GM18511 (cell line): ENCODE data around the gene LSM7.
"Not testable (repeated sequence)": the region's sequence is repeated elsewhere in the genome, so short reads cannot be mapped to it uniquely, and the experiment has no call there.

Source experiments
- ATAC-seq: cut with Tn5 transposase; IDR thresholded peaks from one replicate; pipeline ENCODE4 v1.9.1; 2021; ENCODE audit warnings: mild to moderate bottlenecking, moderate library complexity; ENCODE audit not compliant: unreplicated experiment

Gene LSM7

DNA sequence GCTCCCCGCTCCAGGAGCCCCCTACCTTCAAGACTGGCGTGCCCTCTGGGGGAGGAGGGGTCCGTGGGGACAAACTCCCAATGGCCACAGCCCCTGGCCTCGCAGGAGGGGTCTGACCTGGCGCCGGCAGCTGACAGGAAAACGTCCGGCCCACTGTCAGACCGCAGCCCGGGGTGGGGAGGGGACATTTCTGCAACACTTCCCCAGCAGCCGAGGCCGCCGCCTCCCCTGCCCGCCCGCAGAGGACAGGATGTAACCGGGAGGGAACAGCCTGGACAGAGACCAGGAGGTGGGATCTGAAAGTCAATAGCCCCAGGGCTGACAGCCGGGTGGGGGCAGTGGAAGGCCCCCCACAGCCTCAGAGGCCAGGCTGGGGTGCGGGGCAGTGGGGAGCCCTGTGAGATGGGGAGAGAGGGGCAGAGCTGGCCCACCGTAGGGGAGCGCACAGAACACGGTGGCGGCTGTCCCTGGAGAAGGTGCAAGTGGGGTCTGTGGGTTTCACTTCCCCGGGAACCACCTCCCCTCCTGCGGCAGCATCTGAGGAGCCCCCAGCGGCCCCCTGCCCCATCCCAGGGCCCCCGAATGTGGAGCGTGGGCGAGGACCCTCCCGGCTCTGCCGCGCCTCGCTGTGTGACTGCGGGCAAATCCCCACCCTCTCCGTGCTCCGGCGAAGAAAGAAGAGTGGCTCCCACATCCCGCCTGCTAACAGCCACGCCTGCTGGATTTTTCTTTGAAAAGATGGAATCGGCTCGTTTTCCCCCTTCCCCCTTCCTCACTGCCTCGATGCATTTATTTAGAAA lies 46.1 kb downstream of the LSM7 start, which contains the start of gene PEAK3:
Gene PEAK3 (minus strand): TSS at position 114 of the 800 bp plus-strand sequence. CDS start 1,244 bp downstream, outside the sequence.
- no peak for ATAC-seq

DNA sequence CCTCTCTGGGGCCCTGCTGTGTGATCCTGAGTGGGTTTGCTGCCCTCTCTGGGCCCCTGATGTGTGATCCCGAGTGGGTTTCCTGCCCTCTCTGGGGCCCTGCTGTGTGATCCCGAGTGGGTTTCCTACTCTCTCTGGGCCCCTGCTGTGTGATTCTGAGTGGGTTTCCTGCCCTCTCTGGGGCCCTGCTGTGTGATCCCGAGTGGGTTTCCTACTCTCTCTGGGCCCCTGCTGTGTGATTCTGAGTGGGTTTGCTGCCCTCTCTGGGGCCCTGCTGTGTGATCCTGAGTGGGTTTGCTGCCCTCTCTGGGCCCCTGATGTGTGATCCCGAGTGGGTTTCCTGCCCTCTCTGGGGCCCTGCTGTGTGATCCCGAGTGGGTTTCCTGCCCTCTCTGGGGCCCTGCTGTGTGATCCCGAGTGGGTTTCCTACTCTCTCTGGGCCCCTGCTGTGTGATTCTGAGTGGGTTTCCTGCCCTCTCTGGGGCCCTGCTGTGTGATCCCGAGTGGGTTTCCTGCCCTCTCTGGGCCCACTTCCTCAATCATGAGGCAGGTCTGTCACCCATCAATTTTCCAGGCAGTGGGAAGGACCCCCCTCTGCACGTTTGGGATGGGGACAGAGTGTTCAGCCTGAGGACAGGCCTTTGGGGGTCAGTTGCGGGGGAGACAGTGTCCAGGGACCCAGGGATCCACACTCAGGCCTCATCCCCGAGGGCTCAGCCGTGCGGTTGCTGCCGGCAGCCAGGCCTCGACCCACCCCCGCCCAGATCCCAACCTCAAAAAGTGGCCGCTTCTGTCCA lies 46.9 kb downstream of the LSM7 start:
- ATAC-seq: not testable (repeated sequence)

GRCh38 chr19:2280633-2281264 lies 47.6 kb downstream of the LSM7 start:
- no peak for ATAC-seq

GRCh38 chr19:2278459-2279158 lies 49.8 kb downstream of the LSM7 start:
- ATAC-seq: no peak

DNA sequence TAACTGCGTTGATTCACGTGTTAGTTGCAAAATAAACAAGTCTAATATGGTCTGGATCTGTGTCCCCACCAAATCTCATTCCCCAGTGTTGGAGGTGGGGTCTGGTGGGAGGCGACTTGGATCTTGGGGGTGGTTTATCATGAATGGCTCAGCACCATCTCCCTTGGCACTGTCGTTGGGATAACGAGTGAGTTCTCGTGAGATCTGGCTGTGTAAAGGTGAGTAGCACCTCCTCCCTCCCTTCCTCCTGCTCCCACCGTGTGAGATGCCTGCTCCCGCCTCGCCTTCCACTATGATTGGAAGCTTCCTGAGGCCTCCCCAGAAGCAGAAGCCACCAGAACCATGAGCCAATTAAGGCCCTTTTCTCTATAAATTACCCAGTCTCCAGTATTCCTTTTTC lies 51.2 kb downstream of the LSM7 start:
- no peak for ATAC-seq

DNA sequence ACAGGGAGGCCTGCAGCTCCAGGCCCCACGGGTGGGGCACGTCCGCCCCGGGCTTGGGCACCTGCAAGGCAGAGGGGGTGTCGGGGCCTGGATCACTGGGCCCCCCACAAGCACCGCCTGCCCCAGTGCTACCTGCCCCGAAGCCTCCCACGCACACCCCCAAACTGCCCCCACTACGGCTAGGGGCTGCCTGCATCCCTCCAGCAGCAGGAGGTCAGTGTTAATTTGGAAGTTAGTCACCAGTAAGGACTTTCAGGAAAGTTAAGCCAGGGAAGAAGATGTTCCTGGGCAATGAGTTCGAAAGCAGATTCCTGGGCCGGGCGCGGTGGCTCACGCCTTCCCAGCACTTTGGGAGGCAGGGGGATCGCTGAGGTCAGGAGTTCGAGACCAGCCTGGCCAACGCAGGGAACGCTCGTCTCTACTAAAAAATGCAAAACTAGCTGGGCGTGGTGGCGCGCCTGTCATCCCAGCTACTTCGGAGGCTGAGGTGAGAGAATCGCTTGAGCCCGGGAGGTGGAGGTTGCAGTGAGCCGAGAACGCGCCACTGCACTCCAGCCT lies 51.9 kb downstream of the LSM7 start:
- ATAC-seq: no peak

DNA sequence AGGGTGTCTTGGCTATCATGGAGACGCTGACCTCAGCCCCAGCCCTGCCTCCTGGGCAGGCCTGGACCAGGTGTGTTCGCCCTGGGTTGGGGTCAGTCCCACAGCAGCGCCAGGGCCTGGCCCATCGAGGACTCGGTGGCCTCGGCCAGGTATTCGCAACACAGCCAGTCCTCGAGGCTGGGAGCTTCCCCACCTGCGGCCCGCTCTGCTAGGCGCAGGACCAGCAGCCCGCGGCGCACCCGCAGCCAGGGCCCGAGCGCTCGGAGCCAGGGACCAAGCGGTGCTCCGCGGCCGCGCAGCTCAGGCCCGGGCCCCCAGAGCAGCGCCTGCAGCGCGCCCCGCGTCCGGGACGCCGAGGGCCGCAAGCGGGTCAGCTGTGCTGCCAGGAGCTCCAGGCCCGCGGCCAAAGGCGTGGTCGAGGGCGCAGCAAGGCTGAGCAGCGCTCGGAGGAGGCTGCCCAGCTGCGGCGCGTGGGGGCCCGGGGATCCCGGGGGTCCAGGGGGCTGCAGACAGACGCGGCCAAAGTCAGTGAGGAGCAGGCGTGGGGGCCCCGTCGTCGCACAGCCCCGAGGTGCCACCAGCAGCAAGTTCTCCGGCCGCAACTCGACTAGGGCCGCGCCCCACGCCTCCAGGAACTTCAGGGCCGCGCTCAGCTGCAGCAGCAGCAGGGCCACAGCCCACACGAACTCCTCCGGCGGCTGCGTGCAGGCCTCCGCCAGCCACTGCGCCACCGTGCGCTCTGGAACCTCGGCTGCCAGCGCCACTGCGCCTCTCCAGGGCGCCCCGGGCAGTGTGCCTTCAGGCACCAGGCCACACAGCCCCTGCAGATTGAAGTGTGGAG lies 52.6 kb downstream of the LSM7 start:
- ATAC-seq: no peak

DNA sequence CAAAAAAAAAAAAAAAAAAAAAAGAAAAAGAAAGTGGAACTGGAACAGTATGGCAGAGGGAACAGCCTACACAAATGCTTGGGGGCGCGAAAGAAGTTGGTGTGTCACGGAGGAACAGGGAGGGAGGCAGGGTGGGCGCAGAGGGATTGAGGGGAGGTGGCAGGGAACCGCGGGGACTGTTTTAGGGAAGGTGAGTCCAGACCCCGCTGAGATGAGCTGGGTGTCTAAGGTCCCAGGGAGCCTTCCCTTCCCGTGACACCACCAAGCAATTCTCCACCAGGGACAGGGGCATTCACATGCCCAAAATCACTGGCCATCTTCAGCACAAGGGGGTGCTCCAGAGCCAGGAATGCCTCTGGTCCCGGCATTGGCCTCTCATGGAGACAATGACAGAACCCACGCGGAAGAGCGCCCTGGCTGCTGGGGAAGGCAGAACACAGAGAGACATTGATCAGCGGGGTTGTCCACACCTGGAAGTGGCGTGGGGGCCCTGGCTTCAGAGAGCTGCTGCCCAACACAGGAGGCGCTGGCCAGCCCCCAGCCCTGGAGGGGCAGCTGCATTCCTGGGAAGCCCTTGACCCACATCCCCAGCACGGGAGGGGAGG lies 53.4 kb downstream of the LSM7 start:
- ATAC-seq: no peak

GRCh38 chr19:2274185-2274711 lies 54.1 kb downstream of the LSM7 start:
- ATAC-seq: no peak

GRCh38 chr19:2273356-2274184 lies 54.8 kb downstream of the LSM7 start:
- ATAC-seq: peak; percentile 33
